SK-N-SH (cell line): ENCODE results near the gene HVCN1. TPM values are rescaled to one million over a fixed set of nuclear protein-coding genes. Genes with fewer than 3 reads are reported as not detected.

ENCODE experiments used
- CTCF ChIA-PET: fragments of 300-600, 350-600 bp; formaldehyde crosslinking; extraction: SDS; loops from one replicate; lab custom pipeline; 2021; lab: Yijun Ruan, JAX
- POLR2A ChIA-PET: fragments of 350-600 bp; sonication (Branson Sonifier 250); formaldehyde crosslinking; extraction: SDS; loops from one replicate; lab custom pipeline; 2020; ENCODE audit warnings: antibody characterized with exemption, inconsistent platforms; lab: Yijun Ruan, JAX
- DNase-seq: peaks from one replicate; pipeline ENCODE4 v3.0.0; 2012
- H2AFZ ChIP-seq: fragments of 200-600 bp; sonication (generic); 2 replicates; pipeline ENCODE4 v1.8.1; 2016; ENCODE audit warnings: antibody characterized with exemption, mild to moderate bottlenecking, low read depth
- H3F3A ChIP-seq: fragments of 200-600 bp; sonication (generic); replicated peaks from 2 replicates; pipeline ENCODE3; 2016; ENCODE audit warnings: antibody characterized with exemption, mild to moderate bottlenecking; ENCODE audit not compliant: insufficient read depth
- H3K27ac ChIP-seq, 2 experiments: fragments of 200-500 bp in 1 of 2; fragments of 200-600 bp in 1 of 2; sonication (Bioruptor generic) in 1 of 2; sonication (generic), shearing (Covaris generic) in 1 of 2; 2 replicates each; pipeline versions ENCODE4 v1.5.1 to v1.6.1; 2014 to 2016; ENCODE audit warnings: low read depth in 2 of 2, inconsistent platforms in 1 of 2, low read length in 1 of 2, mild to moderate bottlenecking in 1 of 2, mixed read lengths in 1 of 2
- H3K27me3 ChIP-seq: fragments of 200-600 bp; sonication (generic), shearing (Covaris generic); 2 replicates; pipeline ENCODE4 v1.6.1; 2016; ENCODE audit warnings: mixed run types; ENCODE audit not compliant: insufficient read depth
- H3K36me3 ChIP-seq, 2 experiments: fragments of 200-500 bp in 1 of 2; fragments of 200-600 bp in 1 of 2; sonication (Bioruptor generic) in 1 of 2; sonication (generic) in 1 of 2; replicated peaks in 1 of 2; 2 replicates each; pipeline versions ENCODE3 to v1.5.1; 2014 to 2016; ENCODE audit warnings: low read length in 1 of 2, mild to moderate bottlenecking in 1 of 2; ENCODE audit not compliant: insufficient read depth in 2 of 2, control insufficient read depth in 1 of 2
- H3K4me1 ChIP-seq, 2 experiments: fragments of 200-500 bp in 1 of 2; fragments of 200-600 bp in 1 of 2; sonication (Bioruptor generic) in 1 of 2; sonication (generic), shearing (Covaris generic) in 1 of 2; 2 replicates each; pipeline versions ENCODE4 v1.5.1 to v1.6.1; 2014 to 2016; ENCODE audit warnings: low read depth in 1 of 2, low read length in 1 of 2, mixed run types in 1 of 2; ENCODE audit not compliant: insufficient read depth in 2 of 2, control insufficient read depth in 1 of 2
- H3K4me2 ChIP-seq: fragments of 200-600 bp; sonication (generic), shearing (Covaris generic); 2 replicates; pipeline ENCODE4 v1.6.1; 2017; ENCODE audit warnings: mixed run types
- H3K4me3 ChIP-seq, 2 experiments: fragments of 200-500 bp in 1 of 2; fragments of 200-600 bp in 1 of 2; sonication (Bioruptor generic) in 1 of 2; sonication (generic), shearing (Covaris generic) in 1 of 2; 2 replicates each; pipeline versions ENCODE4 v1.5.1 to v1.8.1; 2014 to 2016; ENCODE audit warnings: low read depth in 2 of 2, inconsistent platforms in 1 of 2, low read length in 1 of 2, mild to moderate bottlenecking in 1 of 2, mixed read lengths in 1 of 2, moderate library complexity in 1 of 2
- H3K79me2 ChIP-seq: fragments of 200-600 bp; sonication (generic); 2 replicates; pipeline ENCODE4 v1.8.1; 2017; ENCODE audit warnings: mild to moderate bottlenecking; ENCODE audit not compliant: insufficient read depth
- H3K9ac ChIP-seq: fragments of 200-600 bp; sonication (generic); 2 replicates; pipeline ENCODE4 v1.6.1; 2017; ENCODE audit warnings: mixed run types
- H3K9me2 ChIP-seq: fragments of 200-600 bp; sonication (generic); 2 replicates; pipeline ENCODE4 v1.6.1; 2017; ENCODE audit warnings: mixed run types
- H3K9me3 ChIP-seq: fragments of 200-600 bp; sonication (generic); 2 replicates; pipeline ENCODE4 v1.6.1; 2017; ENCODE audit warnings: mixed run types, mild to moderate bottlenecking, moderate library complexity
- H4K20me1 ChIP-seq: fragments of 200-600 bp; sonication (generic); 2 replicates; pipeline ENCODE4 v1.6.1; 2017; ENCODE audit warnings: mild to moderate bottlenecking, mixed run types; ENCODE audit not compliant: insufficient read depth
- CHD2 ChIP-seq: fragments of 150-350 bp; IDR thresholded peaks from 2 replicates; pipeline ENCODE4 v1.6.1; 2018; ENCODE audit warnings: low read length; ENCODE audit not compliant: partially characterized antibody
- CTCF ChIP-seq: fragments of 200-600 bp; sonication (generic); IDR thresholded peaks from 2 replicates; pipeline ENCODE4 v1.6.1; 2017; ENCODE audit warnings: antibody characterized with exemption, mild to moderate bottlenecking, moderate library complexity
- EP300 ChIP-seq, 2 experiments: IDR thresholded peaks; 2 replicates each; pipeline versions ENCODE4 v1.4.0 to v1.6.1; 2012; ENCODE audit warnings: borderline replicate concordance in 1 of 2, low read depth in 1 of 2, low read length in 1 of 2
- FOSL2 ChIP-seq: IDR thresholded peaks from 2 replicates; pipeline ENCODE4 v1.4.0; 2012; ENCODE audit warnings: low read depth, mild to moderate bottlenecking, moderate library complexity, borderline replicate concordance
- FOXJ3 ChIP-seq: sonication (generic); formaldehyde crosslinking; IDR thresholded peaks from 2 replicates; pipeline ENCODE4 v1.5.1; 2020; ENCODE audit warnings: mild to moderate bottlenecking, missing genetic modification reagents
- IRF3 ChIP-seq: fragments of 150-350 bp; IDR thresholded peaks from 2 replicates; pipeline ENCODE4 v1.6.1; 2016; ENCODE audit warnings: mild to moderate bottlenecking, low read depth, low read length
- MEF2A ChIP-seq: IDR thresholded peaks from 2 replicates; pipeline ENCODE4 v1.4.0; 2012; ENCODE audit warnings: low read depth, borderline replicate concordance
- MXI1 ChIP-seq: IDR thresholded peaks from 2 replicates; pipeline ENCODE4 v1.6.1; 2012; ENCODE audit warnings: mild to moderate bottlenecking, low read depth, low read length, improper control_type of control experiment
- PBX3 ChIP-seq: IDR thresholded peaks from 2 replicates; pipeline ENCODE4; 2012
- RCOR1 ChIP-seq: fragments of 150-350 bp; IDR thresholded peaks from 2 replicates; pipeline ENCODE4 v1.6.1; 2017; ENCODE audit warnings: antibody characterized with exemption, low read length
- REST ChIP-seq: IDR thresholded peaks from 2 replicates; pipeline ENCODE4 v1.6.1; 2012; ENCODE audit warnings: mild to moderate bottlenecking, low read depth, low read length, moderate library complexity
- RFX5 ChIP-seq: IDR thresholded peaks from 2 replicates; pipeline ENCODE4 v1.6.1; 2012; ENCODE audit warnings: mild to moderate bottlenecking, improper control_type of control experiment, low read length
- RXRA ChIP-seq: IDR thresholded peaks from 2 replicates; pipeline ENCODE4 v1.4.0; 2012; ENCODE audit warnings: low read depth, mild to moderate bottlenecking, borderline replicate concordance
- SIN3A ChIP-seq: IDR thresholded peaks from 2 replicates; pipeline ENCODE4 v1.6.1; 2012; ENCODE audit warnings: low read depth, mild to moderate bottlenecking, low read length, moderate library complexity, borderline replicate concordance
- TAF1 ChIP-seq: IDR thresholded peaks from 2 replicates; pipeline ENCODE4 v1.6.1; 2012; ENCODE audit warnings: low read depth, mild to moderate bottlenecking, low read length, moderate library complexity, borderline replicate concordance
- TCF12 ChIP-seq: IDR thresholded peaks from 2 replicates; pipeline ENCODE4 v1.4.0; 2012
- WGBS: methylation state at CpG from one replicate; pipeline ENCODE4 v1.1.6; 2017; ENCODE audit warnings: low lambda C conversion rate; 5-methylcytosine and 5-hydroxymethylcytosine counted together
- polyA plus RNA-seq, 3 experiments: library from polyadenylated mRNA; depleted of rRNA; stranded (reverse); fragments of >200 nt; gene quantifications; 2 replicates each; pipeline ENCODE4 v1.2.3, GENCODE V29; 2012

HVCN1 gene
- polyA plus RNA-seq, 1 of the 3 experiments (the other 2 are of a cell fraction) = 0.03 TPM

GRCh38 chr12:110647631-110648040 lies 41.3 kb downstream of the HVCN1 start (continued):
- TF ChIP-seq REST = no peak
- TF ChIP-seq PBX3 = no peak
- no peak for TF ChIP-seq CHD2
- no peak for TF ChIP-seq EP300 (IDR thresholded peaks at IDR 0.05; ENCODE audit: borderline replicate concordance in 1 of 2, low read depth in 1 of 2, low read length in 1 of 2)
- no peak for TF ChIP-seq RFX5

- no peaks in the 10 kb centered on the region for H4K20me1 ChIP-seq
- H3K9me2 ChIP-seq = no peaks in the 10 kb centered on the region
- H3K79me2 ChIP-seq = no peaks in the 10 kb centered on the region
- TF ChIP-seq RXRA = no peak
- no peak for TF ChIP-seq CHD2
- no peak for TF ChIP-seq TCF12
- TF ChIP-seq FOSL2 = no peak
- TF ChIP-seq FOXJ3 (CRISPR knock-in tag) = no peak
- TF ChIP-seq IRF3 = no peak
- TF ChIP-seq SIN3A = no peak
- no peak for TF ChIP-seq EP300 (IDR thresholded peaks at IDR 0.05; ENCODE audit: borderline replicate concordance in 1 of 2, low read depth in 1 of 2, low read length in 1 of 2)
- no peak for TF ChIP-seq RFX5
- no peak for TF ChIP-seq MEF2A
- TF ChIP-seq TAF1 = no peak
- no peak for TF ChIP-seq RCOR1
- TF ChIP-seq MXI1 = no peak
- TF ChIP-seq REST = no peak
- TF ChIP-seq CTCF = no peak
- H3K9me3 ChIP-seq = no peaks in the 10 kb centered on the region
- no peaks in the 10 kb centered on the region for H3F3A ChIP-seq
- no peak overlapping the region for H3K9ac ChIP-seq
- peaks cover 0 to 15% of the 10 kb centered on the region in 2 experiments; a peak in 1 of 4 replicates for H3K4me1 ChIP-seq
- no peak overlapping the region for H3K4me3 ChIP-seq
- no peak overlapping the region for H3K27ac ChIP-seq
- H3K27me3 ChIP-seq = no peaks in the 10 kb centered on the region
- no peak for DNase-seq
- ChIA-PET POLR2A (no interaction called here), CTCF (interaction anchor here (1.0 to 1.6 kb wide), 2 partner anchors 40 to 755 kb away, joined by 4 to 5 read pairs; no protein-coding TSS in a partner anchor)
- H2AFZ ChIP-seq = no peak overlapping the region
- H3K4me2 ChIP-seq = no peak overlapping the region
- H3K36me3 ChIP-seq = peaks cover 0 to 11% of the 10 kb centered on the region in 2 experiments
- 82% methylated on average over 7 of the region's 7 CpGs for WGBS
These were observed 47.4 kb downstream of the HVCN1 start for GRCh38 chr12:110641521-110641920.
